ENCODE data around the gene EHD4.

EHD4 gene

GRCh38 chr15:41937568-41937923, 34.8 kb downstream of the EHD4 start:
- no peaks in the 10 kb centered on the region for H3K9me3 ChIP-seq (replicated peaks; ENCODE audit: low read length)
- H3K4me3 ChIP-seq (ENCODE audit: low read length), result no peak overlapping the region
- H3K4me2 ChIP-seq (ENCODE audit: low read length), result no peak overlapping the region
- peaks cover 49% of the 10 kb centered on the region for H3K4me1 ChIP-seq (ENCODE audit: control insufficient read depth, insufficient read depth, low read length)
- H3K36me3 ChIP-seq (ENCODE audit: insufficient read depth, low read length), result peaks cover 5% of the 10 kb centered on the region
- H3K27me3 ChIP-seq (ENCODE audit: control insufficient read depth, insufficient read depth, low read length), result no peaks in the 10 kb centered on the region
- no peak overlapping the region for H3K9ac ChIP-seq (ENCODE audit: low read depth, low read length)

- Histone ChIP-seq H3K4me1 (ENCODE audit: control insufficient read depth, insufficient read depth, low read length) (peaks cover 46% of the 10 kb centered on the region), H3K4me2 (ENCODE audit: low read length) (no peak overlapping the region), H3K36me3 (ENCODE audit: insufficient read depth, low read length) (peaks cover 3% of the 10 kb centered on the region), H3K4me3 (ENCODE audit: low read length) (no peak overlapping the region), H3K27me3 (ENCODE audit: control insufficient read depth, insufficient read depth, low read length) (no peaks in the 10 kb centered on the region), H3K9ac (ENCODE audit: low read depth, low read length) (no peak overlapping the region), H3K9me3 (replicated peaks; ENCODE audit: low read length) (no peaks in the 10 kb centered on the region)
Measured at GRCh38 chr15:41936649-41937567, 35.4 kb downstream of the EHD4 start.

GRCh38 chr15:41936155-41936554, 36.2 kb downstream of the EHD4 start:
- Histone ChIP-seq H3K9me3 (replicated peaks; ENCODE audit: low read length) (no peaks in the 10 kb centered on the region), H3K36me3 (ENCODE audit: insufficient read depth, low read length) (peaks cover 3% of the 10 kb centered on the region), H3K9ac (ENCODE audit: low read depth, low read length) (no peak overlapping the region), H3K4me3 (ENCODE audit: low read length) (no peak overlapping the region), H3K27me3 (ENCODE audit: control insufficient read depth, insufficient read depth, low read length) (no peaks in the 10 kb centered on the region), H3K4me2 (ENCODE audit: low read length) (no peak overlapping the region), H3K4me1 (ENCODE audit: control insufficient read depth, insufficient read depth, low read length) (peaks cover 40% of the 10 kb centered on the region)

- no peaks in the 10 kb centered on the region for H3K27me3 ChIP-seq (ENCODE audit: control insufficient read depth, insufficient read depth, low read length)
- no peak overlapping the region for H3K4me2 ChIP-seq (ENCODE audit: low read length)
- H3K4me1 ChIP-seq (ENCODE audit: control insufficient read depth, insufficient read depth, low read length), result peaks cover 39% of the 10 kb centered on the region
- no peak overlapping the region for H3K4me3 ChIP-seq (ENCODE audit: low read length)
- H3K9me3 ChIP-seq (replicated peaks; ENCODE audit: low read length), result no peaks in the 10 kb centered on the region
- H3K9ac ChIP-seq (ENCODE audit: low read depth, low read length), result no peak overlapping the region
- peaks cover 3% of the 10 kb centered on the region for H3K36me3 ChIP-seq (ENCODE audit: insufficient read depth, low read length)
Measured at GRCh38 chr15:41935566-41936020, 36.8 kb downstream of the EHD4 start.

- Histone ChIP-seq H3K4me1 (ENCODE audit: control insufficient read depth, insufficient read depth, low read length) (peaks cover 38% of the 10 kb centered on the region), H3K4me3 (ENCODE audit: low read length) (no peak overlapping the region)
Measured at GRCh38 chr15:41934843-41935242, 37.5 kb downstream of the EHD4 start.

GRCh38 chr15:41933771-41934170, 38.6 kb downstream of the EHD4 start:
- H3K4me1 ChIP-seq (ENCODE audit: control insufficient read depth, insufficient read depth, low read length), result peaks cover 48% of the 10 kb centered on the region
- no peak overlapping the region for H3K4me3 ChIP-seq (ENCODE audit: low read length)
- peak overlapping the region; percentile 9 for H3K9ac ChIP-seq (ENCODE audit: low read depth, low read length)
- H3K9me3 ChIP-seq (replicated peaks; ENCODE audit: low read length), result no peaks in the 10 kb centered on the region
- H3K27me3 ChIP-seq (ENCODE audit: control insufficient read depth, insufficient read depth, low read length), result no peaks in the 10 kb centered on the region
- peaks cover 3% of the 10 kb centered on the region for H3K36me3 ChIP-seq (ENCODE audit: insufficient read depth, low read length)
- peak overlapping the region; percentile 19 for H3K4me2 ChIP-seq (ENCODE audit: low read length)

More at GRCh38 chr15:41934843-41935242, 37.5 kb downstream of the EHD4 start:
- H3K9ac ChIP-seq (ENCODE audit: low read depth, low read length), result no peak overlapping the region
- H3K27me3 ChIP-seq (ENCODE audit: control insufficient read depth, insufficient read depth, low read length), result no peaks in the 10 kb centered on the region
- H3K36me3 ChIP-seq (ENCODE audit: insufficient read depth, low read length), result peaks cover 3% of the 10 kb centered on the region
- H3K4me2 ChIP-seq (ENCODE audit: low read length), result no peak overlapping the region
- H3K9me3 ChIP-seq (replicated peaks; ENCODE audit: low read length), result no peaks in the 10 kb centered on the region

- Histone ChIP-seq H3K9ac (ENCODE audit: low read depth, low read length) (no peak overlapping the region), H3K4me1 (ENCODE audit: control insufficient read depth, insufficient read depth, low read length) (peaks cover 51% of the 10 kb centered on the region), H3K9me3 (replicated peaks; ENCODE audit: low read length) (no peaks in the 10 kb centered on the region), H3K4me2 (ENCODE audit: low read length) (no peak overlapping the region), H3K4me3 (ENCODE audit: low read length) (no peak overlapping the region), H3K36me3 (ENCODE audit: insufficient read depth, low read length) (peaks cover 3% of the 10 kb centered on the region), H3K27me3 (ENCODE audit: control insufficient read depth, insufficient read depth, low read length) (no peaks in the 10 kb centered on the region)
Measured at GRCh38 chr15:41933326-41933725, 39.0 kb downstream of the EHD4 start.

GRCh38 chr15:41932511-41933289, 39.7 kb downstream of the EHD4 start:
- Histone ChIP-seq H3K27me3 (ENCODE audit: control insufficient read depth, insufficient read depth, low read length) (no peaks in the 10 kb centered on the region), H3K9ac (ENCODE audit: low read depth, low read length) (no peak overlapping the region), H3K36me3 (ENCODE audit: insufficient read depth, low read length) (peaks cover 3% of the 10 kb centered on the region), H3K9me3 (replicated peaks; ENCODE audit: low read length) (no peaks in the 10 kb centered on the region), H3K4me1 (ENCODE audit: control insufficient read depth, insufficient read depth, low read length) (peaks cover 51% of the 10 kb centered on the region), H3K4me3 (ENCODE audit: low read length) (no peak overlapping the region), H3K4me2 (ENCODE audit: low read length) (no peak overlapping the region)

- Histone ChIP-seq H3K9ac (ENCODE audit: low read depth, low read length) (no peak overlapping the region), H3K4me3 (ENCODE audit: low read length) (no peak overlapping the region), H3K4me1 (ENCODE audit: control insufficient read depth, insufficient read depth, low read length) (peaks cover 51% of the 10 kb centered on the region), H3K27me3 (ENCODE audit: control insufficient read depth, insufficient read depth, low read length) (no peaks in the 10 kb centered on the region), H3K9me3 (replicated peaks; ENCODE audit: low read length) (no peaks in the 10 kb centered on the region), H3K4me2 (ENCODE audit: low read length) (no peak overlapping the region), H3K36me3 (ENCODE audit: insufficient read depth, low read length) (no peaks in the 10 kb centered on the region)
Measured at GRCh38 chr15:41932101-41932500, 40.3 kb downstream of the EHD4 start.

- no peak overlapping the region for H3K9ac ChIP-seq (ENCODE audit: low read depth, low read length)
- H3K4me1 ChIP-seq (ENCODE audit: control insufficient read depth, insufficient read depth, low read length), result peaks cover 51% of the 10 kb centered on the region
- H3K4me3 ChIP-seq (ENCODE audit: low read length), result no peak overlapping the region
- no peaks in the 10 kb centered on the region for H3K36me3 ChIP-seq (ENCODE audit: insufficient read depth, low read length)
- peak overlapping the region; percentile 37 for H3K4me2 ChIP-seq (ENCODE audit: low read length)
- no peaks in the 10 kb centered on the region for H3K27me3 ChIP-seq (ENCODE audit: control insufficient read depth, insufficient read depth, low read length)
- no peaks in the 10 kb centered on the region for H3K9me3 ChIP-seq (replicated peaks; ENCODE audit: low read length)
Measured at GRCh38 chr15:41930867-41931222, 41.5 kb downstream of the EHD4 start.

GRCh38 chr15:41930221-41930866, 42.0 kb downstream of the EHD4 start:
- no peak overlapping the region for H3K9ac ChIP-seq (ENCODE audit: low read depth, low read length)

More at GRCh38 chr15:41930221-41930866, 42.0 kb downstream of the EHD4 start:
- Histone ChIP-seq H3K4me2 (ENCODE audit: low read length) (peak overlapping the region; percentile 60), H3K36me3 (ENCODE audit: insufficient read depth, low read length) (no peaks in the 10 kb centered on the region), H3K9me3 (replicated peaks; ENCODE audit: low read length) (no peaks in the 10 kb centered on the region), H3K27me3 (ENCODE audit: control insufficient read depth, insufficient read depth, low read length) (no peaks in the 10 kb centered on the region), H3K4me3 (ENCODE audit: low read length) (no peak overlapping the region), H3K4me1 (ENCODE audit: control insufficient read depth, insufficient read depth, low read length) (peaks cover 46% of the 10 kb centered on the region)

All from skeletal muscle satellite cell (primary cell).